Measurements from ENCODE around the gene AP1AR. TPM values are rescaled to one million over a fixed set of nuclear protein-coding genes. Genes with fewer than 3 reads are reported as not detected.
"Not testable (repeated sequence)": the region's sequence is repeated elsewhere in the genome, so short reads cannot be mapped to it uniquely, and the experiment has no call there.

AP1AR gene
- total RNA-seq, 4 donors from 2014 or later, result 15.0 to 20.4 (median 16.6) TPM

DNA sequence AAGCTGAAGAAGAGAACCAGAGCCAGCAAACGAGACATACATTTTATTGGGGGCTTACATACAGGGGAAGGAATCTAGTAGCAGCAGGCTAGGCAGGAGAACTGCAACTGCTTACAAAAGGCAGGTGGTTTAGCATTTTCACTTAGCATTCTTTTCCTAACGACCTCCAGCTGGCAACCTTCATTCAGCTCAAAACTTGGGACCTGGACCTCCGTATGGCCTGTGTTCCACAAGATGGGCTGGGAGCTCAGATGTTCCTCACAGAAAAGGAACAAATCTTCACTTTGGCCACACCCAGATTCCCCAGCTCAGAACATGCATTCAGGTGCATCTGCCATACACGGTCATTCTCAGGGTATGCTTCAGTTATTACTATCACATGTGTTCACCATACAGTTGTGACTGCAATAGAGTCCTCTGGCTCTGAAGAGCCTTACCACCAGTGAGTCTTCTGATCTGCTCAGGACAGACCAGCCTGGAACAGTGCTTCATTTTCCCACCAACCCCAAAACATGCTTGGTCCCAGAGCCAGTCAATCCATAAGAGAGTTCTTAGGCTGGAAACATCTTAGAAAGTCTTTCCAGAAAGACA, 29.6 kb upstream of the AP1AR start:
- no peaks in the 10 kb centered on the region for H3K27me3 ChIP-seq
- intact Hi-C loops (cut with DNase I), result no loop called here
- TF ChIP-seq, protein P1, sequence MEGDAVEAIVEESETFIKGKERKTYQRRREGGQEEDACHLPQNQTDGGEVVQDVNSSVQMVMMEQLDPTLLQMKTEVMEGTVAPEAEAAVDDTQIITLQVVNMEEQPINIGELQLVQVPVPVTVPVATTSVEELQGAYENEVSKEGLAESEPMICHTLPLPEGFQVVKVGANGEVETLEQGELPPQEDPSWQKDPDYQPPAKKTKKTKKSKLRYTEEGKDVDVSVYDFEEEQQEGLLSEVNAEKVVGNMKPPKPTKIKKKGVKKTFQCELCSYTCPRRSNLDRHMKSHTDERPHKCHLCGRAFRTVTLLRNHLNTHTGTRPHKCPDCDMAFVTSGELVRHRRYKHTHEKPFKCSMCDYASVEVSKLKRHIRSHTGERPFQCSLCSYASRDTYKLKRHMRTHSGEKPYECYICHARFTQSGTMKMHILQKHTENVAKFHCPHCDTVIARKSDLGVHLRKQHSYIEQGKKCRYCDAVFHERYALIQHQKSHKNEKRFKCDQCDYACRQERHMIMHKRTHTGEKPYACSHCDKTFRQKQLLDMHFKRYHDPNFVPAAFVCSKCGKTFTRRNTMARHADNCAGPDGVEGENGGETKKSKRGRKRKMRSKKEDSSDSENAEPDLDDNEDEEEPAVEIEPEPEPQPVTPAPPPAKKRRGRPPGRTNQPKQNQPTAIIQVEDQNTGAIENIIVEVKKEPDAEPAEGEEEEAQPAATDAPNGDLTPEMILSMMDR (IDR thresholded peaks at IDR 0.05), result no peak
- no peak for TF ChIP-seq POLR2A (IDR thresholded peaks at IDR 0.05)
- no peak overlapping the region for H3K27ac ChIP-seq
- no peaks in the 10 kb centered on the region for H3K9me3 ChIP-seq
- no peaks in the 10 kb centered on the region for H3K36me3 ChIP-seq
- no peaks in the 10 kb centered on the region for H3K4me1 ChIP-seq
- 67 to 77% methylated on average over 4 of the region's 4 CpGs for WGBS, 2 donors
- no peak overlapping the region for H3K4me3 ChIP-seq (replicated peaks in 1 of 3)
- no peak for DNase-seq

DNA sequence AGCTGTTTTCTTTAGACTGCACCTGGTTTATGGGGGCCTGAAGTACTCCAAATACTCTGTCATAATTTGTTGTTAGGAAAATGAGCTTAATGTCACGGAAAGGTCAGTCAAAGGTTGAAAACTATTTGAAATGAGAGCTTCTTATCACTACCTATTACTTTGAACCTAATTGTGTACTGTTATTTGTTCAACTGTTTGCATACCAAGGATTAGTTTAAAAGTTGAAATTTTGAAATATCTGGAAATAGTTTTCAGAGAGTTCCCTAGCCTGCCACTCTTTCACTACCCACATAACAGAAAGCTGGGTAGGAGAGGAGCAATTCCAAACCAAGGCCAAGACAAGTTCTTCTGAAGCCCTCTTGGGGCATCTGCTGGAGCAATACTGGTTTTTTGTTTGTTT, 28.0 kb upstream of the AP1AR start:
- Histone ChIP-seq H3K4me3 (replicated peaks in 1 of 3) (no peak overlapping the region), H3K36me3 (no peaks in the 10 kb centered on the region), H3K27ac (no peak overlapping the region), H3K27me3 (no peaks in the 10 kb centered on the region), H3K9me3 (no peaks in the 10 kb centered on the region), H3K4me1 (no peaks in the 10 kb centered on the region)
- DNase-seq, result no peak
- WGBS, 2 donors, result 95 to 98% methylated on average over 1 of the region's 1 CpG
- intact Hi-C loops (cut with DNase I), result no loop called here
- TF ChIP-seq, protein P1 (IDR thresholded peaks at IDR 0.05), result no peak
- no peak for TF ChIP-seq POLR2A (IDR thresholded peaks at IDR 0.05)

DNA sequence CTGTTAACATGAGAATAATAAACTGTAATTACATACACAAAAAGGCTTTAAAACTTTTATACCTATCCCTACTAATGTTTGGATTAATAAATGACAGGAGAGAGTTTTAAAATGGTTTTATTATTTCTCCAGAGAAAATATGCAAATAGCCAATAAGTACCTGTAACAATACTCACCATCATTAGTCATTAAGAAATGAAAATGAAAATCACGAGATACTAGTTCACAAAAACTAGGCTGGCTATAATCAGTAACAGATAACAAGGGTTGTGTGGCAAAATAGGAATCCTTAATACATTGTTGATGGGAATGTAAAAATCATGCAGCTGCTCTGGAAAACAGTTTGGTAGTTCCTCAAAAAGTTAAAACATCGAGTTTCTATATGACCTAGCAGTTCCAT, 25.2 kb upstream of the AP1AR start:
- no peak for DNase-seq
- intact Hi-C loops (cut with DNase I), result no loop called here
- no peaks in the 10 kb centered on the region for H3K36me3 ChIP-seq
- WGBS, 2 donors, result 74 to 86% methylated on average over 2 of the region's 2 CpGs
- no peak overlapping the region for H3K4me3 ChIP-seq (replicated peaks in 1 of 3)
- TF ChIP-seq, protein P1 (IDR thresholded peaks at IDR 0.05), result no peak
- no peak for TF ChIP-seq POLR2A (IDR thresholded peaks at IDR 0.05)
- no peaks in the 10 kb centered on the region for H3K4me1 ChIP-seq
- no peak overlapping the region for H3K27ac ChIP-seq
- no peaks in the 10 kb centered on the region for H3K9me3 ChIP-seq
- no peaks in the 10 kb centered on the region for H3K27me3 ChIP-seq

DNA sequence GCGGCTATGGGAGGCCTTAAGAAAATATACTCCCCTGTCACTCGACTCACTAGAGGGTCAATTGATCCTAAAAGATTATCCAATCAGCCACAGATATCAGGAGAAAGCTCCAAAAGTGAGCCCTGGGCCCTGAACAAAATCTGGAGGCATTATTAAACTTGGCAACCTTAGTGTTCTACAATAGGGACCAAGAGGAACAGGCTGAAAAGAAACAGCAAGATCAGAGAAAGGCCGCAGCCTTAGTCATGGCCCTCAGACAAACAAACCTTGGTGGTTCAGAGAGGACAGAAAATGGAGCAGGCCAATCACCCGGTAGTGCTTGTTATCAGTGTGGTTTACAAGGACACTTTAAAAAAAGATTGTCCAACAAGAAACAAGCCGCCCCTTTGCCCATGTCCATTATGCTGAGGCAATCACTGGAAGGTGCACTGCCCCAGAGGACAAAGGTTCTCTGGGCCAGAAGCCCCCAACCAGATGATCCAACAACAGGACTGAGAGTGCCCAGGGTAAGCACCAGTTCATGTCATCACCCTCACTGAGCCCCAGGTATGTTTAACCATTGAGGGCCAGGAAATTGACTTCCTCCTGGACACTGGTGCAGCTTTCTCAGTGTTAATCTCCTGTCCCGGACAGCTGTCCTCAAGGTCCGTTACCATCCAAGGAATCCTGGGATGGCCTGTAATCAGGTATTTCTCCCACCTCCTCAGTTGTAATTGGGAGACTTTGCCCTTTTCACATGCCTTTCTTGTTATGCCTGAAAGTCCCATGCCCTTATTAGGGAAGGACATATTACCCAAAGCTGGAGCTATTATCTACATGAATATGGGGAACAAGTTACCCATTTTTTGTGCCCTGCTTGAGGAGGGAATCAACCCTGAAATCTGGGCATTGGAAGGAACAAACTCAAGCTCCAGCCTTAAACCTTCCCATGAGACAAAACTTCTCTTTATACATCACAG, 23.2 kb upstream of the AP1AR start:
- DNase-seq; H3K36me3 ChIP-seq; H3K27ac ChIP-seq; intact Hi-C loops (cut with DNase I); H3K4me3 ChIP-seq (replicated peaks in 1 of 3); H3K27me3 ChIP-seq; H3K9me3 ChIP-seq; H3K4me1 ChIP-seq: not testable (repeated sequence)
- WGBS, 2 donors, result 84 to 85% methylated on average over 7 of the region's 7 CpGs

DNA sequence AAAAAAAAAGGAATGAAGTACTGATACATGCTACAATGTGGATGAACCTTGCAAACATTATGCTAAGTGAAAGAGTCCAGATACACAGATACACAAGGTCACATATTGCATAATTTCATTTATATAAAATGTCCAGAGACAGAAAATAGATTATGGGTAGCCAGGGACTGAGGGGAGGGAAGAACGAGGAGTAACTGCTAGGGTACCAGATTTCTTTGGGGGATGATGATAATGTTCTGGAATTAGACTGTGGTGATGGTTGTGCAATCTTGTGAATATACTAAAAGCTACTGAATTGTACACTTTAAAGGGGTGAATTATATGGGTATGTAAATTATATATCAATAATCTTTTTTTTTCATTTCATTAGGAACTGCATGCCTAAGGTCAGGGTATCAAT, 20.8 kb upstream of the AP1AR start:
- no peaks in the 10 kb centered on the region for H3K27me3 ChIP-seq
- no peak for DNase-seq
- TF ChIP-seq, protein P1 (IDR thresholded peaks at IDR 0.05), result no peak
- TF ChIP-seq POLR2A (IDR thresholded peaks at IDR 0.05), result no peak

More for the DNA sequence above, 20.8 kb upstream of the AP1AR start:
- H3K4me1 ChIP-seq, result no peaks in the 10 kb centered on the region
- no peaks in the 10 kb centered on the region for H3K9me3 ChIP-seq
- H3K4me3 ChIP-seq (replicated peaks in 1 of 3), result no peak overlapping the region
- WGBS, 2 donors, result 84 to 91% methylated on average over 1 of the region's 1 CpG
- intact Hi-C loops (cut with DNase I), result loop anchor here (10.0 kb wide), 1 partner anchor 314 kb away; no protein-coding TSS in a partner anchor
- H3K36me3 ChIP-seq, result no peaks in the 10 kb centered on the region
- no peak overlapping the region for H3K27ac ChIP-seq
